HG02981 (cell line): ENCODE measurements around the gene DPYSL5.
"Not testable (repeated sequence)": the region's sequence is repeated elsewhere in the genome, so short reads cannot be mapped to it uniquely, and the experiment has no call there.

ENCODE experiments used
- ATAC-seq: cut with Tn5 transposase; IDR thresholded peaks from one replicate; pipeline ENCODE4 v1.9.1; 2021; ENCODE audit warnings: mild to moderate bottlenecking, moderate library complexity; ENCODE audit not compliant: unreplicated experiment

Gene DPYSL5

GRCh38 chr2:26847655-26848335, at the start of gene DPYSL5:
TSS of gene DPYSL5 (plus strand) at chr2:26848132. CDS start at chr2:26898500, 50,368 bp downstream.
- ATAC-seq, result no peak

- no peak for ATAC-seq
Measured at GRCh38 chr2:26801328-26801727, 46.6 kb upstream of the DPYSL5 start.

GRCh38 chr2:26801796-26802195, 46.1 kb upstream of the DPYSL5 start:
- ATAC-seq, result no peak

GRCh38 chr2:26805241-26805676, 42.7 kb upstream of the DPYSL5 start:
- ATAC-seq, result no peak

GRCh38 chr2:26807788-26808460, 40.0 kb upstream of the DPYSL5 start:
- no peak for ATAC-seq

GRCh38 chr2:26809211-26809610, 38.7 kb upstream of the DPYSL5 start:
- no peak for ATAC-seq

GRCh38 chr2:26809876-26810577, 37.9 kb upstream of the DPYSL5 start:
- no peak for ATAC-seq

GRCh38 chr2:26811261-26811660, 36.7 kb upstream of the DPYSL5 start:
- ATAC-seq, result no peak

- ATAC-seq, result no peak
Measured at GRCh38 chr2:26811791-26812694, 35.9 kb upstream of the DPYSL5 start.

- ATAC-seq, result no peak
Measured at GRCh38 chr2:26812731-26813130, 35.2 kb upstream of the DPYSL5 start.

GRCh38 chr2:26814072-26814765, 33.7 kb upstream of the DPYSL5 start:
- ATAC-seq, result not testable (repeated sequence)

- no peak for ATAC-seq
Measured at GRCh38 chr2:26816893-26817292, 31.0 kb upstream of the DPYSL5 start.

GRCh38 chr2:26818255-26818654, 29.7 kb upstream of the DPYSL5 start:
- ATAC-seq, result no peak

GRCh38 chr2:26818972-26819371, 29.0 kb upstream of the DPYSL5 start:
- ATAC-seq, result no peak

GRCh38 chr2:26820932-26821331, 27.0 kb upstream of the DPYSL5 start:
- ATAC-seq, result no peak

GRCh38 chr2:26822877-26823276, 25.1 kb upstream of the DPYSL5 start:
- no peak for ATAC-seq

GRCh38 chr2:26838121-26838906, 9.6 kb upstream of the DPYSL5 start:
- no peak for ATAC-seq

GRCh38 chr2:26840937-26841610, 6.9 kb upstream of the DPYSL5 start:
- no peak for ATAC-seq

GRCh38 chr2:26843041-26843440, 4.9 kb upstream of the DPYSL5 start:
- no peak for ATAC-seq
